ENCODE measurements around the gene FBXO47. TPM values are rescaled to one million over a fixed set of nuclear protein-coding genes. Genes with fewer than 3 reads are reported as not detected.

The FBXO47 gene
- total and polyA plus RNA-seq, 2 donors (not counting 1 experiment from before 2014, with no cell fraction given), result not detected

DNA sequence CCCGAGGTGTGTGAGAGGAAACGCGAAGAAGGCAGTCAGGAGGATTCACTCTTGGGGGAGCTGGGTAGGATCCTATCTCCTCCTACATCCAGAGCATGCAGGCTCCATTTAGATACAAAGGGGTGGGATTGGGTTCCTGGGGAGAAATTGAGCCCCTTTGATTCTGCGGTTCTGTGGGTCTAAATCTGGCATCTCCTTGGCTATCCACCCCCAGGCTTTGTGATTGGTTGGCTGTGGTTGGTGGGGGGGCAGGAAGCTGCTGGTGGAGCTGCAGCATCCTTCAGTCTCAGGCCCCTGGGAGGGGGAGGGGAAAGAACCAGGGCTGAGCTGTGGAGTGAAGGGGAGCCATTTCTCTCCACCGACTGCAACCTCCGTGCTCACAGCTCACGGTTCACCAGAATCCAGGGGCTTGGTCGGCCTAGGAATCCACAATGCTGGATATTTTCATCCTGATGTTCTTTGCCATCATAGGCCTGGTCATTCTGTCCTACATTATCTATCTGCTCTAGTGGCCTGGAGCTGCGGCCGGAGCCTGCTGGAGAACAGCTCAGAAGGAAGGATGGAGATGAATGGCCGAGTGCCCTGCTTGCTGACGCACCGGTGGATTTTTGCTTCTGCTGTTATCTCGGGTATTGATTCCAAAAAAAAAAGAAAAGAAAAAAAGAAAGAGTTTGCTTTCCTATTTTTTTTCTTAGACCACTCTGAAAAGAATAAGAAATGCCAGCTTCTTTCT is 41.8 kb downstream of the FBXO47 start, which contains the start of gene LASP1NB:
Gene LASP1NB, plus strand, starts transcription at position 352 of the 733 bp plus-strand sequence.
- H3K27ac ChIP-seq (ENCODE audit: low read length in 2 of 2), result no peak within 1 kb of the TSS
- no peaks in the 10 kb centered on the region for H3K79me2 ChIP-seq (ENCODE audit: control insufficient read depth, insufficient read depth, low read length)
- H3K4me1 Mint-ChIP-seq, result peaks cover 17% of the 10 kb centered on the region
- no peak within 1 kb of the TSS for H3K27ac Mint-ChIP-seq
- no peak within 1 kb of the TSS for H3K4me3 Mint-ChIP-seq
- no peak within 1 kb of the TSS for H2AFZ ChIP-seq (ENCODE audit: insufficient read depth, low read depth, low read length, poor library complexity, severe bottlenecking)
- H3K9me3 Mint-ChIP-seq (ENCODE audit: insufficient read depth), result no peaks in the 10 kb centered on the region
- POLR2A ChIA-PET, result interaction anchor here (0.5 to 4.5 kb wide), 2 partner anchors 55 to 57 kb away, joined by 5 to 20 read pairs; partner anchors contain the start of gene LASP1
- intact Hi-C loops (cut with micrococcal nuclease), result no loop called here
- H3K36me3 ChIP-seq (replicated peaks in 1 of 2; ENCODE audit: control extremely low read depth in 1 of 2, control insufficient read depth in 1 of 2, extremely low read depth in 1 of 2, insufficient read depth in 2 of 2, low read length in 1 of 2), result peaks cover 0 to 3% of the 10 kb centered on the region in 2 experiments
- H3K27me3 ChIP-seq (replicated peaks in 1 of 4; ENCODE audit: control extremely low read depth in 1 of 4, control insufficient read depth in 3 of 4, insufficient read depth in 4 of 4, low read length in 3 of 4), result no peaks in the 10 kb centered on the region
- no peaks in the 10 kb centered on the region for H3K27me3 Mint-ChIP-seq
- no peaks in the 10 kb centered on the region for H4K20me1 ChIP-seq (ENCODE audit: control insufficient read depth, insufficient read depth, low read length, poor library complexity, severe bottlenecking)
- no peak for DNase-seq
- ATAC-seq (ENCODE audit: low read depth), result no peak
- TF ChIP-seq EZH2 (IDR thresholded peaks at IDR 0.05; ENCODE audit: borderline replicate concordance, insufficient read depth, low read depth, low read length, poor library complexity, severe bottlenecking), result no peak
- TF ChIP-seq, protein P1, sequence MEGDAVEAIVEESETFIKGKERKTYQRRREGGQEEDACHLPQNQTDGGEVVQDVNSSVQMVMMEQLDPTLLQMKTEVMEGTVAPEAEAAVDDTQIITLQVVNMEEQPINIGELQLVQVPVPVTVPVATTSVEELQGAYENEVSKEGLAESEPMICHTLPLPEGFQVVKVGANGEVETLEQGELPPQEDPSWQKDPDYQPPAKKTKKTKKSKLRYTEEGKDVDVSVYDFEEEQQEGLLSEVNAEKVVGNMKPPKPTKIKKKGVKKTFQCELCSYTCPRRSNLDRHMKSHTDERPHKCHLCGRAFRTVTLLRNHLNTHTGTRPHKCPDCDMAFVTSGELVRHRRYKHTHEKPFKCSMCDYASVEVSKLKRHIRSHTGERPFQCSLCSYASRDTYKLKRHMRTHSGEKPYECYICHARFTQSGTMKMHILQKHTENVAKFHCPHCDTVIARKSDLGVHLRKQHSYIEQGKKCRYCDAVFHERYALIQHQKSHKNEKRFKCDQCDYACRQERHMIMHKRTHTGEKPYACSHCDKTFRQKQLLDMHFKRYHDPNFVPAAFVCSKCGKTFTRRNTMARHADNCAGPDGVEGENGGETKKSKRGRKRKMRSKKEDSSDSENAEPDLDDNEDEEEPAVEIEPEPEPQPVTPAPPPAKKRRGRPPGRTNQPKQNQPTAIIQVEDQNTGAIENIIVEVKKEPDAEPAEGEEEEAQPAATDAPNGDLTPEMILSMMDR (IDR thresholded peaks at IDR 0.05), result no peak
- WGBS (ENCODE audit: insufficient coverage), result 94% methylated on average over 6 of the region's 14 CpGs
- no peak within 1 kb of the TSS for H3K4me2 ChIP-seq (replicated peaks; ENCODE audit: low read depth, low read length, poor library complexity, severe bottlenecking)
- no peak within 1 kb of the TSS for H3K4me3 ChIP-seq (ENCODE audit: control extremely low read depth in 1 of 5, extremely low read depth in 1 of 5, insufficient read depth in 1 of 5, low read depth in 2 of 5, low read length in 4 of 5)
- no peaks in the 10 kb centered on the region for H3K9me3 ChIP-seq (ENCODE audit: control extremely low read depth in 1 of 3, control insufficient read depth in 2 of 3, insufficient read depth in 1 of 3, low read length in 2 of 3)
- CTCF ChIA-PET, result interaction anchor here (0.7 to 2.6 kb wide), 5 partner anchors 14 to 131 kb away, joined by 3 to 15 read pairs (median 4); partner anchors contain the start of gene LASP1
- H3K4me1 ChIP-seq (ENCODE audit: control insufficient read depth in 2 of 2, insufficient read depth in 2 of 2, low read length in 2 of 2), result peaks cover 0 to 3% of the 10 kb centered on the region in 2 donors
- no peak within 1 kb of the TSS for H3K9ac ChIP-seq (ENCODE audit: low read length)
